Calu3 (cell line): ENCODE measurements around the gene GNB1. TPM values are rescaled to one million over a fixed set of nuclear protein-coding genes. Genes with fewer than 3 reads are reported as not detected.
A peak's percentile ranks its signal among the peaks of the same experiment; 100 is the strongest.

Source experiments
- BruUV-seq: library from RNA; stranded (reverse); fragments of 400-500 nt; replicated peaks from 2 replicates; lab custom pipeline; 2021; lab: Mats Ljungman, UMichigan
- CTCF ChIA-PET: fragments of 300-600 bp; sonication (Branson Sonifier 250); formaldehyde crosslinking; loops from one replicate; lab custom pipeline; 2022; ENCODE audit warnings: antibody characterized with exemption; lab: Charles Lee
- DNase-seq: peaks from one replicate; pipeline ENCODE4 v3.0.0; 2022
- H3K27ac Mint-ChIP-seq: one replicate; pipeline ENCODE4 v1.8.0; 2022; ENCODE audit warnings: mixed read lengths; ENCODE audit not compliant: unreplicated experiment
- H3K27me3 Mint-ChIP-seq: one replicate; pipeline ENCODE4 v1.8.0; 2022; ENCODE audit warnings: mixed read lengths; ENCODE audit not compliant: unreplicated experiment
- H3K36me3 Mint-ChIP-seq: one replicate; pipeline ENCODE4 v1.8.0; 2022; ENCODE audit warnings: mild to moderate bottlenecking, moderate library complexity, mixed read lengths; ENCODE audit not compliant: insufficient read depth, unreplicated experiment
- H3K4me1 Mint-ChIP-seq: one replicate; pipeline ENCODE4 v1.8.0; 2022; ENCODE audit warnings: mild to moderate bottlenecking, low read depth, mixed read lengths; ENCODE audit not compliant: unreplicated experiment
- H3K4me3 Mint-ChIP-seq: one replicate; pipeline ENCODE4 v1.8.0; 2022; ENCODE audit warnings: mild to moderate bottlenecking, low read depth, moderate library complexity, mixed read lengths; ENCODE audit not compliant: unreplicated experiment
- H3K9me3 Mint-ChIP-seq: one replicate; pipeline ENCODE4 v1.8.0; 2022; ENCODE audit warnings: low read depth, mixed read lengths; ENCODE audit not compliant: unreplicated experiment
- CTCF ChIP-seq: fragments of 200-600 bp; IDR thresholded peaks from one replicate; pipeline ENCODE4 v1.8.0; 2022; ENCODE audit warnings: antibody characterized with exemption; ENCODE audit not compliant: unreplicated experiment
- intact Hi-C: fragments of 100-400 bp; cut with micrococcal nuclease; formaldehyde crosslinking; loops from one replicate; pipeline ENCODE4 v1.10.0; 2022; ENCODE audit not compliant: unreplicated experiment
- total RNA-seq: library from RNA; stranded (reverse); gene quantifications from 2 replicates; pipeline ENCODE4 v1.2.3, GENCODE V29; 2022

The GNB1 gene
- total RNA-seq, 1 experiment from 2014 or later = 252 TPM

DNA sequence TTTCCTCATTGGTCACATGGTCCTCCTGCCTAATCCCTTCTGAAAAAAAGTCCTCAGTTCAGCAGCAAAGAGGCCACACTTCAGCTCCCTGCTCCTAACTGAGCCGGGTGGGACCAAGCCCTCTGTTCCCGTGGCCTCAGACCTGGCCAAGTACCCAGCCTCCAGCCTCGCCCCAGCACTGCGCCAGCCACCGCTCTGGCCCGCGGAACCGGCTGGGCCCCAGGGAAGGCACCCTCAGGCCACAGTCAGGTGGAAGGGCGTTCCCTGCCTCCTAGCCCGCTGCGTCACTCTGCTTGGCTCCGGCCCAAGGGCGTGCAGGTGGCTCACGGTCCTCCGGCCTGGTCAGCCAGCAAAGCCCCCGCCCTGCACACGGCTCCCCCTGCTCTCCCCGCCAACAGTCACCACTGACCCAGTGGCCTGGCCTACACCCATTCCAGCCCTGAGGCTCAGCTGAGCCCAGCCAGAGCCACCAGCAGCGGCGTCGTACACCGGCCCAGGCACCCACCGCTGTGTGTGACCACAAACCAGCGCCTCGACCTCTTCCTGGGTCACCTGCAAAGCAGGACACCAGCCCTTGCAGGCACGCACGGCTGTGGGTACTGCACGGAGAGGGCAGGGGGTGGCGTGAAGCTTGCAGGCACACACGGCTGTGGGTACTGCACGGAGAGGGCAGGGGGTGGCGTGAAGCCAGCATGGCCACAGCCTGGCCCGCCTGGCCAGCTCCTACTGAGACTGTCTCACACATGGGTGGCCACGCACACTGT, 132.0 kb downstream of the GNB1 start:
- Mint-ChIP-seq H3K4me3 (peak overlapping the region; percentile 62), H3K27me3 (no peaks in the 10 kb centered on the region), H3K4me1 (peaks cover 27% of the 10 kb centered on the region), H3K27ac (peak overlapping the region; percentile 83), H3K36me3 (peaks cover 45% of the 10 kb centered on the region), H3K9me3 (no peaks in the 10 kb centered on the region)
- CTCF ChIA-PET = interaction anchor here (1.6 kb wide), 1 partner anchor 147 kb away, joined by 4 read pairs; no protein-coding TSS in a partner anchor
- peak; percentile 95 for DNase-seq
- TF ChIP-seq CTCF = no peak
- intact Hi-C loops = no loop called here
- no TSS peak for BruUV-seq

DNA sequence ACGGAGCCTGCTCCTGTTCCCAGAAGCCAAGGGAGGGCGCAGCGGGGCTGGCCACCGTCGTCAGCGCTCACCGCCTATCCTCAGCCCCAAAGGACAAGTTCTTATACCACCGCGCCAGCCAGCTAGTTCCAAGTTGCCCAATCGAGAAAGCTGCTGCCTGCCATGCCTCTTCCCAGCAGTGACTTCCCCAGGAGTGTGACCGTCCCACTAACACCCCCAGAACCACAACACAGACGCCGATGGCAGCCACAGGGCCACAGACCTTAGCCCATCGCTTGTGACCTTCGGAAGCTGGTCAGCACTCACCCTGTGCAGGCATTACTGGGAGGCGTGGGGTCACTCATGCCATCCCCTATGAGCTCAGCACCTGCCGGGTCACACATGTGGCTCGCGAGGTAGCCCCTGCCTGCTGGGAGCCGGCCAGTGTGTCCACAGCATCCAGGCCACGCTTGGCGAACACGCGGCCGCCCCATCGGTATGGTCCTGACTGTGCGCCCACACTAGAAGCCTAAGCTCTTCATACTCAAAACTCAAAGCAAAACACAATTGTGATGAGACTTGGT, 132.7 kb downstream of the GNB1 start:
- DNase-seq = no peak
- H3K4me1 Mint-ChIP-seq = peaks cover 27% of the 10 kb centered on the region
- BruUV-seq = TSS peak; percentile 79
- peak overlapping the region; percentile 83 for H3K27ac Mint-ChIP-seq
- no peaks in the 10 kb centered on the region for H3K27me3 Mint-ChIP-seq
- no peaks in the 10 kb centered on the region for H3K9me3 Mint-ChIP-seq
- no peak for TF ChIP-seq CTCF
- CTCF ChIA-PET = interaction anchor here (1.6 kb wide), 1 partner anchor 148 kb away, joined by 4 read pairs; no protein-coding TSS in a partner anchor
- peaks cover 45% of the 10 kb centered on the region for H3K36me3 Mint-ChIP-seq
- intact Hi-C loops = no loop called here
- H3K4me3 Mint-ChIP-seq = peak overlapping the region; percentile 62

GRCh38 chr1:1757422-1758058, 133.3 kb downstream of the GNB1 start:
- H3K36me3 Mint-ChIP-seq = peaks cover 45% of the 10 kb centered on the region
- peaks cover 27% of the 10 kb centered on the region for H3K4me1 Mint-ChIP-seq
- H3K27ac Mint-ChIP-seq = peak overlapping the region; percentile 83
- peak overlapping the region; percentile 62 for H3K4me3 Mint-ChIP-seq
- no TSS peak for BruUV-seq
- intact Hi-C loops = no loop called here
- no peak for TF ChIP-seq CTCF
- DNase-seq = no peak
- CTCF ChIA-PET = no interaction called here
- no peaks in the 10 kb centered on the region for H3K9me3 Mint-ChIP-seq
- H3K27me3 Mint-ChIP-seq = no peaks in the 10 kb centered on the region

DNA sequence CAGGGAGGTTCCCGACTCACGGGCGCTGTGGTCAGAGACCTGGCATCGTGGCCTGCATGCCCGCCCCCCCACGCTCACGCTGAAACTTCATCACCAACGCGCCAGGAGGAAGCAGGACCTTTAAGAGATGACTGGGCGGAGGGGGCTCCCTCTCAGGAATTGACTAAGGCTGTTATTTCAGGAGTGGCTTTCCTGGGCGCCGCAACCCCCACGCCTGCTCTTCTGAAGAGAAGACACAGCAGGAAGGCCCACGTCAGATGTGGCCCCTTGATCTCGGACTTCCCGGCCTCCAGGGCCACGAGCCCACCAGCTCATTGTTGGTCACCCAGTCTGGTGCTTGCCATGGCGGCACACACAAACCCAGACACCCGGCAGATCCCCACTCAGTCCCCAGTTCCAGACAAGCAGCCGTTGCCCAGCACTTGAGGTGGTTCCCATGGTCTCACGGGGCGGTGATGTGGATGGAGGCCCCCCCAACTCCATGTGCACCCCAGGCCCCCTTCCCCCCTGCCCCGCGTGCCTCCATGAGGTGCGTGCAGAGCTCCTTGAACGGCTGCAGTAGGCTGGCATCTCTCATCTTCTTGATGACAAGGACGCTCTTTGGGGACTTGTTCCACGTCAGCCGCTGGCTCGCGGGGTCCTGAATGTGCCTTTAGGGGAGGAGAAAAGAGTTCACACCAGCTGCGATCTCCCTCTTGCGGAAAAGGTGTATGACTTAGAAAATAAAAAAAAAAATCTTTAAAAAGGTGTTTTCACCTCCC, 134.0 kb downstream of the GNB1 start:
- no peak for TF ChIP-seq CTCF
- H3K4me1 Mint-ChIP-seq = peaks cover 27% of the 10 kb centered on the region
- H3K27ac Mint-ChIP-seq = no peak overlapping the region
- intact Hi-C loops = no loop called here
- no peaks in the 10 kb centered on the region for H3K9me3 Mint-ChIP-seq
- no peaks in the 10 kb centered on the region for H3K27me3 Mint-ChIP-seq
- H3K36me3 Mint-ChIP-seq = peaks cover 43% of the 10 kb centered on the region
- CTCF ChIA-PET = no interaction called here
- no TSS peak for BruUV-seq
- no peak overlapping the region for H3K4me3 Mint-ChIP-seq
- DNase-seq = no peak
